Calu3 (cell line): ENCODE results near the gene TSEN2. TPM values are rescaled to one million over a fixed set of nuclear protein-coding genes. Genes with fewer than 3 reads are reported as not detected.
"Not testable (repeated sequence)": the region's sequence is repeated elsewhere in the genome, so short reads cannot be mapped to it uniquely, and the experiment has no call there.

Experiments
- BruUV-seq: library from RNA; stranded (reverse); fragments of 400-500 nt; replicated peaks from 2 replicates; lab custom pipeline; 2021; lab: Mats Ljungman, UMichigan
- CTCF ChIA-PET: fragments of 300-600 bp; sonication (Branson Sonifier 250); formaldehyde crosslinking; loops from one replicate; lab custom pipeline; 2022; ENCODE audit warnings: antibody characterized with exemption; lab: Charles Lee
- DNase-seq: peaks from one replicate; pipeline ENCODE4 v3.0.0; 2022
- H3K27ac Mint-ChIP-seq: one replicate; pipeline ENCODE4 v1.8.0; 2022; ENCODE audit warnings: mixed read lengths; ENCODE audit not compliant: unreplicated experiment
- H3K27me3 Mint-ChIP-seq: one replicate; pipeline ENCODE4 v1.8.0; 2022; ENCODE audit warnings: mixed read lengths; ENCODE audit not compliant: unreplicated experiment
- H3K36me3 Mint-ChIP-seq: one replicate; pipeline ENCODE4 v1.8.0; 2022; ENCODE audit warnings: mild to moderate bottlenecking, moderate library complexity, mixed read lengths; ENCODE audit not compliant: insufficient read depth, unreplicated experiment
- H3K4me1 Mint-ChIP-seq: one replicate; pipeline ENCODE4 v1.8.0; 2022; ENCODE audit warnings: mild to moderate bottlenecking, low read depth, mixed read lengths; ENCODE audit not compliant: unreplicated experiment
- H3K4me3 Mint-ChIP-seq: one replicate; pipeline ENCODE4 v1.8.0; 2022; ENCODE audit warnings: mild to moderate bottlenecking, low read depth, moderate library complexity, mixed read lengths; ENCODE audit not compliant: unreplicated experiment
- H3K9me3 Mint-ChIP-seq: one replicate; pipeline ENCODE4 v1.8.0; 2022; ENCODE audit warnings: low read depth, mixed read lengths; ENCODE audit not compliant: unreplicated experiment
- intact Hi-C: fragments of 100-400 bp; cut with micrococcal nuclease; formaldehyde crosslinking; loops from one replicate; pipeline ENCODE4 v1.10.0; 2022; ENCODE audit not compliant: unreplicated experiment
- total RNA-seq: library from RNA; stranded (reverse); gene quantifications from 2 replicates; pipeline ENCODE4 v1.2.3, GENCODE V29; 2022
- TF ChIP-seq, protein P1 (sequence below): fragments of 200-600 bp; IDR thresholded peaks from one replicate; pipeline ENCODE4 v1.8.0; 2022; ENCODE audit warnings: antibody characterized with exemption; ENCODE audit not compliant: unreplicated experiment

Gene TSEN2
- total RNA-seq, 1 experiment from 2014 or later: 26.7 TPM

DNA sequence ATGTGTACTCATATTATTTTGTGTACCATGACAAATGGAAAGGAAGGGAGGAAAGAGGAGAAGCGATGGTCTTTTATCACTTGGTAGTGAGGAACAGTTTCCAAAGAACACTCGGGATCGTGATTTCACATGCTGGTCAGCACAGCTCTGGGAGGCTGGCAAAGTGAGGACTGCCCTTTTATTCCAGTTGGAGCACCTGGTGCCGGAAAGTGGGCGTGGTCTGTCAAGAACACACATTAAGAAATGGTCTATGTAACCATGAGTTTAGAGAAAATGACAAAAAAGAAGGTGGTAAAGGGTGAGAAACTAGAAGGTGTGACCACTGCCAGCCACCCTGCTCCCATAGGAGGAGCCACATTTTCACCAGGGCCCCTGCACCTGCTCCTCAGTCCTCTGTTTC lies 7.0 kb upstream of the TSEN2 start:
- Mint-ChIP-seq H3K27me3 (no peaks in the 10 kb centered on the region), H3K27ac (no peak overlapping the region), H3K4me3 (no peak overlapping the region), H3K4me1 (peaks cover 51% of the 10 kb centered on the region), H3K9me3 (no peaks in the 10 kb centered on the region), H3K36me3 (no peaks in the 10 kb centered on the region)
- BruUV-seq: no TSS peak
- DNase-seq: no peak
- CTCF ChIA-PET: no interaction called here
- intact Hi-C loops: loop anchor here (5.0 kb wide), 2 partner anchors 170 to 300 kb away; no protein-coding TSS in a partner anchor
- TF ChIP-seq, protein P1, sequence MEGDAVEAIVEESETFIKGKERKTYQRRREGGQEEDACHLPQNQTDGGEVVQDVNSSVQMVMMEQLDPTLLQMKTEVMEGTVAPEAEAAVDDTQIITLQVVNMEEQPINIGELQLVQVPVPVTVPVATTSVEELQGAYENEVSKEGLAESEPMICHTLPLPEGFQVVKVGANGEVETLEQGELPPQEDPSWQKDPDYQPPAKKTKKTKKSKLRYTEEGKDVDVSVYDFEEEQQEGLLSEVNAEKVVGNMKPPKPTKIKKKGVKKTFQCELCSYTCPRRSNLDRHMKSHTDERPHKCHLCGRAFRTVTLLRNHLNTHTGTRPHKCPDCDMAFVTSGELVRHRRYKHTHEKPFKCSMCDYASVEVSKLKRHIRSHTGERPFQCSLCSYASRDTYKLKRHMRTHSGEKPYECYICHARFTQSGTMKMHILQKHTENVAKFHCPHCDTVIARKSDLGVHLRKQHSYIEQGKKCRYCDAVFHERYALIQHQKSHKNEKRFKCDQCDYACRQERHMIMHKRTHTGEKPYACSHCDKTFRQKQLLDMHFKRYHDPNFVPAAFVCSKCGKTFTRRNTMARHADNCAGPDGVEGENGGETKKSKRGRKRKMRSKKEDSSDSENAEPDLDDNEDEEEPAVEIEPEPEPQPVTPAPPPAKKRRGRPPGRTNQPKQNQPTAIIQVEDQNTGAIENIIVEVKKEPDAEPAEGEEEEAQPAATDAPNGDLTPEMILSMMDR: no peak

DNA sequence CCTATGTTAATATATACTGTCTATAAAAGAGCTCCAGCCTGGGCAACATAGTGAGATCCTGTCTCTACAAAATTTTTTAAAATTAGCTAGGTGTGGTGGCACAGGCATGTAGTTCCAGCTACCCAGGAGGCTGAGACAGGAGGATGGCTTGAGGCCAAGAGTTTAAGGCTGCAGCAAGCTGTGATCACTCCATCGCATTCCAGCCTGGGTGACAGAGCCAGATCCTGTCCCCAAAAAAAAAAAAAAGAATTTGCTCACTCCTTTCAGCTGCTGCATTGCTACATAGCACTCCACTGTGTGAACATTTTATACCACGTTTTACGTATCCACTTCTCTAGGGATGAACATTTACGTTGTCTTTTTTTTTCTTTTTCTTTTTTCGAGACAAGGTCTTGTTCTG lies 6.0 kb upstream of the TSEN2 start:
- no TSS peak for BruUV-seq
- DNase-seq: no peak
- Mint-ChIP-seq H3K36me3 (no peaks in the 10 kb centered on the region), H3K4me1 (peaks cover 52% of the 10 kb centered on the region), H3K27ac (no peak overlapping the region), H3K4me3 (no peak overlapping the region), H3K27me3 (no peaks in the 10 kb centered on the region), H3K9me3 (no peaks in the 10 kb centered on the region)
- CTCF ChIA-PET: interaction anchor here (0.7 to 2.3 kb wide), 4 partner anchors 170 to 431 kb away, joined by 3 to 20 read pairs (median 7); no protein-coding TSS in a partner anchor
- intact Hi-C loops: loop anchor here (5.0 kb wide), 2 partner anchors 171 to 301 kb away; no protein-coding TSS in a partner anchor
- TF ChIP-seq, protein P1: no peak

DNA sequence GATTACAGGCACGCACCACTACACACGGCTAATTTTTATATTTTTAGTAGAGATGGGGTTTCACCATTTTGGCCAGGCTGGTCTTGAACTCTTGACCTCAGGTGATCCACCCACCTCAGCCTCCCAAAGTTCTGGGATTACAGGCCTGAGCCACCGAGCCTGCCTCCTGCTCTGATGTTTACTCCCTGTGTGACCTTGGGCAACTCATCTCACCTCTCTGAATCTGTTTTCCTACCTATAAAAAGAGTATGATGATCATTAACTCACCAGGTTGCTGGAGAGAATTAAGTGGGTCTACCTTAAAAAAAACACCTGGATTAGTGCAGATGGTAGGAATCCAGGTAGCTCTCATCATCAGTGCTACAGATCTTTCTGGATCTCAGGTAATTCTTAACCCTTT lies 5.1 kb upstream of the TSEN2 start:
- H3K4me3 Mint-ChIP-seq, H3K9me3 Mint-ChIP-seq, BruUV-seq, H3K27ac Mint-ChIP-seq, DNase-seq, H3K27me3 Mint-ChIP-seq, H3K36me3 Mint-ChIP-seq: not testable (repeated sequence)
- peaks cover 60% of the 10 kb centered on the region for H3K4me1 Mint-ChIP-seq
- CTCF ChIA-PET: interaction anchor here (0.6 to 2.3 kb wide), 18 partner anchors 9 to 344 kb away, joined by 3 to 20 read pairs (median 4); partner anchors contain the start of gene PPARG
- intact Hi-C loops: loop anchor here (1.0 to 5.0 kb wide), 3 partner anchors 172 to 344 kb away; no protein-coding TSS in a partner anchor

DNA sequence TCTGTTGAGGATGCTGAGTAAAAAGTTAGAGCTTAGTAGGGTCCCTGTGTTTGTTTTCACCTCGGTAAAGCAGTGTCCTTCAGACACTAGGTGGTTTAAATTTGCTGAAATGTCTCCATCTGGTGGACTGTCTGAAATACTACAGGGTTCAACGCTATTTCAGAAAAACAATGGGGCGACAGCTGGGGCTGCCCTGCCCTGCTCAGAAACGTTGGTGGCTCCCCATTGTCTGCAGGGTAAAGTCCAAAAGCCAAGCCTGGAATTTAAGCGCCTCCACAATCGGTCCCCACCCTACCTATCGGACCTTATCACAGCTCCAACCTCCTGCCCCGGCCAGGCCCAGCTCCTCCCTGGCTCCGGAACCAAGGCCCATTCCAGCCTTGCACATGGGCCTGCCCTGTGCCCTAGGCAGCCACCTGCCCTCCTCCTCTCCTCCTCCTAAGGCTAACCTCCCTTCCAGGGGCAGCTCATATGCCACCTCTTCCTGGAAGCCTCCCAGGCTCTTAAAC lies 4.3 kb upstream of the TSEN2 start:
- CTCF ChIA-PET: interaction anchor here (0.7 to 2.3 kb wide), 21 partner anchors 10 to 533 kb away, joined by 3 to 20 read pairs (median 4); partner anchors contain the start of gene PPARG

More for the DNA sequence above, 4.3 kb upstream of the TSEN2 start:
- BruUV-seq: no TSS peak
- Mint-ChIP-seq H3K27me3 (no peaks in the 10 kb centered on the region), H3K4me1 (peaks cover 60% of the 10 kb centered on the region), H3K4me3 (no peak overlapping the region), H3K9me3 (no peaks in the 10 kb centered on the region), H3K27ac (no peak overlapping the region), H3K36me3 (peaks cover 13% of the 10 kb centered on the region)
- intact Hi-C loops: loop anchor here (1.0 to 5.0 kb wide), 6 partner anchors 33 to 345 kb away; partner anchors contain the start of gene PPARG
- peak; percentile 35 for DNase-seq
- TF ChIP-seq, protein P1: peak; percentile 70
